ENCODE results near the gene HCRT.

DNA sequence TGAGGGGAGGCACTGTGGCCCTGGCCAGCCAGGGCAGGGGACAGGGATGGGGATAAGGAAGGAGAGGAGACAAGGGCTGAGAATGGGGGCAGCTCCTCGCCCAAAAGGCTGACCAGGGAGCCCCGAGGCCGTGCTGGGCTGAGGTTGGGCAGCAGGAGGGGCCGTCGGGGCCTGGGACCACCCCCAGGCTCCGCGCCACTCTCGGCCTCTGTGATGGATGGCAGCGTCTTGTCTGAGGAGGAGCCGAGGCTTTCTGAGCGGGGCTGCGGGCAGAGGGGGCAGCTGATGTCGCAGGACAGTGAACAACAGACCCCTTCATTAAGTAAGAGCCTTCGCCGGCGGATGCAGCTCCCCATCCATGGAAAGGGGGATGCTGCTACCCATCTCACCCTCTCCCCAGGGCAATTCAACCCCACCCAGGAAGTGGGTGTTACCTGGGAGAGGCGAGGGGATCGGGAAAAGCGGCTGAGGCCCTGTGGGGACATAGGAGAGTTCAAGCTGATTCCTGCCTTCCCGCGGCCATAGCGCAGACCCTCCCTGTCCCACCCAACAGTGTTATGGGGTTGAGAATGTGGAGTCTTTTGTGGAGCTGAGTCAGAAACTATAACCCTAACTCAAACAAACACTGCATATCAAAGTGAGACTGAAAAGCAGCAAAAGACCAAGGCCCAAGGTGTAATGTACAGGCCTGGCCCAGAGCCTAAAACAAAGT, 21.4 kb downstream of the HCRT start:
- TF ChIP-seq ZNF274 (IDR thresholded peaks at IDR 0.05; ENCODE audit: low read depth, low read length) (no peak), YY1 (IDR thresholded peaks at IDR 0.05; ENCODE audit: insufficient read depth, insufficient read length) (no peak)

Data from NT2/D1 (cell line).